HepG2 (cell line): ENCODE data around the gene PLOD3. TPM values are rescaled to one million over a fixed set of nuclear protein-coding genes. Genes with fewer than 3 reads are reported as not detected.

Experiments
- ATAC-seq: fragments of 200-7000 bp; cut with Tn5 transposase; 3 replicates; pipeline ENCODE4 v1.9.1; 2020; ENCODE audit warnings: mild to moderate bottlenecking, moderate library complexity
- BruUV-seq: library from RNA; stranded (reverse); fragments of 400-500 nt; replicated peaks from 2 replicates; lab custom pipeline; 2021; lab: Mats Ljungman, UMichigan
- CTCF ChIA-PET: fragments of 300-600 bp; formaldehyde crosslinking; extraction: SDS; loops from one replicate; lab custom pipeline; 2021; ENCODE audit warnings: low total read pairs, inconsistent platforms, low intra/inter-chr PET ratio; lab: Yijun Ruan, JAX
- POLR2A ChIA-PET: fragments of 350-600 bp; sonication (Branson Sonifier 250); formaldehyde crosslinking; loops from one replicate; lab custom pipeline; 2020; ENCODE audit warnings: antibody characterized with exemption, inconsistent platforms; lab: Yijun Ruan, JAX
- DNase-seq: peaks from one replicate; pipeline ENCODE4 v3.0.0-alpha.2; 2015; ENCODE audit warnings: low spot score
- FAIRE-seq: peaks from 3 replicates; lab custom pipeline; 2011; peaks lifted over from hg19 to GRCh38; lab: Jason Lieb, UNC
- H2AFZ ChIP-seq: one replicate; pipeline ENCODE4 v1.6.1; 2011; ENCODE audit warnings: low read length, inconsistent platforms
- H3K27ac ChIP-seq: fragments of 300-600 bp; 3 replicates; pipeline ENCODE4 v1.8.0; 2011; ENCODE audit warnings: mixed run types, mild to moderate bottlenecking, mixed read lengths, low read length, inconsistent platforms; ENCODE audit not compliant: insufficient read depth; ENCODE audit errors: extremely low read length
- H3K27me3 ChIP-seq, 2 experiments: fragments of 200-600 bp in 1 of 2; 2 replicates in 1 of 2; 3 replicates in 1 of 2; pipeline versions ENCODE4 v1.6.0 to v1.8.0; 2011; ENCODE audit warnings: low read length in 2 of 2, mild to moderate bottlenecking in 2 of 2, moderate library complexity in 2 of 2, inconsistent platforms in 1 of 2; ENCODE audit not compliant: insufficient read depth in 2 of 2, control insufficient read depth in 1 of 2
- H3K36me3 ChIP-seq, 2 experiments: fragments of 200-600 bp in 1 of 2; replicated peaks in 1 of 2; 2 replicates in 1 of 2; 3 replicates in 1 of 2; pipeline versions ENCODE4 v1.5.1 to v1.8.0; 2011; ENCODE audit warnings: low read length in 2 of 2, inconsistent platforms in 1 of 2; ENCODE audit not compliant: insufficient read depth in 2 of 2, control insufficient read depth in 1 of 2
- H3K4me1 ChIP-seq: 2 replicates; pipeline ENCODE4 v1.5.1; 2012; ENCODE audit warnings: low read length, inconsistent platforms; ENCODE audit not compliant: insufficient read depth
- H3K4me2 ChIP-seq: 2 replicates; pipeline ENCODE4 v1.6.0; 2011; ENCODE audit warnings: low read depth, low read length, inconsistent platforms
- H3K4me3 ChIP-seq, 3 experiments: fragments of 200-600 bp in 1 of 3; sonication (generic), shearing (Covaris generic) in 1 of 3; replicated peaks in 1 of 3; 2 replicates each; pipeline ENCODE4 v1.5.1; 2011 to 2016; ENCODE audit warnings: low read length in 3 of 3, inconsistent platforms in 2 of 3, low read depth in 2 of 3, mild to moderate bottlenecking in 2 of 3, control low read depth in 1 of 3, mixed read lengths in 1 of 3; ENCODE audit not compliant: insufficient read depth in 1 of 3
- H3K79me2 ChIP-seq: one replicate; pipeline ENCODE4 v1.6.1; 2011; ENCODE audit warnings: low read length, inconsistent platforms; ENCODE audit not compliant: insufficient read depth
- H3K9ac ChIP-seq: 2 replicates; pipeline ENCODE4 v1.6.0; 2011; ENCODE audit warnings: mild to moderate bottlenecking, low read depth, low read length, inconsistent platforms; ENCODE audit not compliant: insufficient read depth
- H3K9me3 ChIP-seq: 2 replicates; pipeline ENCODE4 v1.5.1; 2012; ENCODE audit warnings: mild to moderate bottlenecking, low read length
- H4K20me1 ChIP-seq: 2 replicates; pipeline ENCODE4 v1.6.0; 2011; ENCODE audit warnings: inconsistent platforms, mild to moderate bottlenecking, low read length, moderate library complexity; ENCODE audit not compliant: insufficient read depth
- AGO2 ChIP-seq: fragments of 200-400 bp; formaldehyde crosslinking; optimal IDR thresholded peaks from 2 replicates; pipeline ENCODE3; 2017; ENCODE audit warnings: mild to moderate bottlenecking, low read depth, low read length, moderate library complexity
- CAMTA2 ChIP-seq: sonication (generic); formaldehyde crosslinking; IDR thresholded peaks from 2 replicates; pipeline ENCODE4 v1.4.0; 2020; ENCODE audit warnings: mild to moderate bottlenecking, missing genetic modification reagents, borderline replicate concordance
- HINFP ChIP-seq: sonication (generic); formaldehyde crosslinking; IDR thresholded peaks from 2 replicates; pipeline ENCODE4 v1.4.0; 2020; ENCODE audit warnings: low read depth, mild to moderate bottlenecking, missing genetic modification reagents
- NFE2L1 ChIP-seq: sonication (generic); formaldehyde crosslinking; IDR thresholded peaks from 2 replicates; pipeline ENCODE4 v1.4.0; 2020; ENCODE audit warnings: missing genetic modification reagents, mild to moderate bottlenecking, borderline replicate concordance
- PAF1 ChIP-seq: IDR thresholded peaks from 2 replicates; pipeline ENCODE4 v1.6.1; 2016; ENCODE audit warnings: missing genetic modification reagents, missing compliant biosample characterization
- POLR2G ChIP-seq: fragments of 200-400 bp; formaldehyde crosslinking; IDR thresholded peaks from 2 replicates; pipeline ENCODE4 v1.6.1; 2018; ENCODE audit warnings: mild to moderate bottlenecking, low read depth, low read length, moderate library complexity
- RBM39 ChIP-seq: fragments of 200-400 bp; formaldehyde crosslinking; IDR thresholded peaks from one replicate; pipeline ENCODE4 v1.6.1; 2018; ENCODE audit warnings: antibody characterized with exemption, mild to moderate bottlenecking, low read depth, low read length; ENCODE audit not compliant: poor library complexity, severe bottlenecking
- SP4 ChIP-seq: sonication (generic); formaldehyde crosslinking; IDR thresholded peaks from 2 replicates; pipeline ENCODE4 v1.8.1; 2023; ENCODE audit warnings: mild to moderate bottlenecking, missing genetic modification reagents
- WIZ ChIP-seq: sonication (generic); formaldehyde crosslinking; IDR thresholded peaks from 2 replicates; pipeline ENCODE4 v1.5.1; 2020; ENCODE audit warnings: mild to moderate bottlenecking, missing genetic modification reagents
- ZBTB38 ChIP-seq: sonication (generic); formaldehyde crosslinking; IDR thresholded peaks from 2 replicates; pipeline ENCODE4 v1.5.1; 2020; ENCODE audit warnings: mild to moderate bottlenecking, missing genetic modification reagents
- ZBTB7B ChIP-seq: sonication (generic); formaldehyde crosslinking; IDR thresholded peaks from 2 replicates; pipeline ENCODE4 v1.4.0; 2020; ENCODE audit warnings: missing genetic modification reagents
- ZFP37 ChIP-seq: sonication (generic); formaldehyde crosslinking; IDR thresholded peaks from 2 replicates; pipeline ENCODE4 v1.4.0; 2020; ENCODE audit warnings: missing genetic modification reagents, borderline replicate concordance
- ZNF350 ChIP-seq: sonication (generic); formaldehyde crosslinking; IDR thresholded peaks from 2 replicates; pipeline ENCODE4 v1.4.0; 2020; ENCODE audit warnings: mild to moderate bottlenecking, low read depth, missing genetic modification reagents, borderline replicate concordance
- ZNF788 ChIP-seq: sonication (generic); formaldehyde crosslinking; IDR thresholded peaks from 2 replicates; pipeline ENCODE4 v1.5.0; 2020; ENCODE audit warnings: mild to moderate bottlenecking, missing genetic modification reagents, borderline replicate concordance
- ZUFSP ChIP-seq: sonication (generic); formaldehyde crosslinking; IDR thresholded peaks from 2 replicates; pipeline ENCODE4 v1.9.0; 2021; ENCODE audit warnings: missing genetic modification reagents, mild to moderate bottlenecking, borderline replicate concordance
- WGBS: methylation state at CpG from one replicate; pipeline ENCODE4 v1.1.6; 2017; ENCODE audit warnings: low lambda C conversion rate; 5-methylcytosine and 5-hydroxymethylcytosine counted together
- in situ Hi-C: cut with HindIII; loops from 2 replicates; pipeline ENCODE4 v1.10.0; 2017; ENCODE audit warnings: low pct_unique_long_range_greater_than_20kb; ENCODE audit not compliant: extremely low pct_ligation_motif_present
- intact Hi-C: fragments of 100-400 bp; cut with micrococcal nuclease; formaldehyde crosslinking; loops from one replicate; pipeline ENCODE4 v1.10.0; 2022; ENCODE audit not compliant: unreplicated experiment
- polyA plus RNA-seq, 8 experiments: library from polyadenylated mRNA; depleted of rRNA in 3 of 8; stranded (reverse) in 7 of 8; unstranded in 1 of 8; fragments of >200 nt; fragmentation: Illumina TruSeq in 4 of 8; extraction: Trizol in 4 of 8; gene quantifications; 2 replicates each; pipeline versions ENCODE4 v1.2.1 to v1.2.3, GENCODE V29; 2011 to 2016; ENCODE audit warnings: low read depth in 4 of 8, missing spikeins in 1 of 8, mixed read lengths in 1 of 8; ENCODE audit not compliant: insufficient read depth in 1 of 8
- total RNA-seq, 5 experiments: library from RNA; depleted of rRNA; stranded (reverse); fragments of >200 nt; fragmentation: Illumina TruSeq; extraction: Trizol; gene quantifications; 2 replicates each; pipeline ENCODE4 v1.2.3, GENCODE V29; 2016; ENCODE audit warnings: low read depth in 1 of 5
- TF ChIP-seq, protein P1 (sequence below): sonication (generic); formaldehyde crosslinking; IDR thresholded peaks from 2 replicates; pipeline ENCODE4 v1.4.0; 2020; ENCODE audit warnings: missing genetic modification reagents, low read depth, mild to moderate bottlenecking, borderline replicate concordance
- TF ChIP-seq, protein P2 (sequence below): fragments of 450-650 bp; IDR thresholded peaks from 2 replicates; pipeline ENCODE4 v1.6.1; 2017

The PLOD3 gene
- total and polyA plus RNA-seq, 2 of the 13 experiments (the other 11 are each of a cell fraction or from before 2014, with no cell fraction given), result 65.8 to 67.4 TPM

DNA sequence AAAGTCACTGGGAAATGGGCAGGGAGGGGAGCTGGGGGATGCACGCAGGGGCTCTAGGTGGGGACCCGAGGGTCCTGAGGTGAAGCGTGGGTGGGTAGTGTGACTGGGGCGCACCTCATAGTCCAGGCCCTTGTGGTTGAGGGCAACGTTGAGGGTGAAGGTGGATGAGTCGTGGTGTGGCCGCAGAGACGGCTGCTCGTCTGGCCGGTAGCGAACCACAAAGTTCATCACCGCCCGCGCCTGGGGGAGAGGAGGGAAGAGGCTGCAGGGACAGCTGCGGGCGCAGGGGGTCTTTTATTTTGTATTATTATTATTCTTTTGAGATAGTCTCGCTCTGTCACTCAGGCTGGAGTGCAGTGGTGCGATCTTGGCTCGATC is 10.7 kb downstream of the PLOD3 start (continued):
- no peak for TF ChIP-seq WIZ (CRISPR knock-in tag)
- TF ChIP-seq ZFP37 (CRISPR knock-in tag), result no peak
- TF ChIP-seq, protein P1, sequence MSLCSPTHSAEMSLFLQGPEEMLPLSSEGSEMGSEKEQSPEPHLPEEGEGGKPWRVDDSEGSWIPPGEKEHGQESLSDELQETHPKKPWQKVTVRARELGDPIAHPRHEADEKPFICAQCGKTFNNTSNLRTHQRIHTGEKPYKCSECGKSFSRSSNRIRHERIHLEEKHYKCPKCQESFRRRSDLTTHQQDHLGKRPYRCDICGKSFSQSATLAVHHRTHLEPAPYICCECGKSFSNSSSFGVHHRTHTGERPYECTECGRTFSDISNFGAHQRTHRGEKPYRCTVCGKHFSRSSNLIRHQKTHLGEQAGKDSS (CRISPR knock-in tag), result no peak
- TF ChIP-seq CAMTA2 (CRISPR knock-in tag), result no peak
- no peak for TF ChIP-seq ZBTB38 (CRISPR knock-in tag)
- no peak for TF ChIP-seq ZNF788 (CRISPR knock-in tag)

- ATAC-seq, result no peak
- no peak overlapping the region for H3K4me3 ChIP-seq
- no peaks in the 10 kb centered on the region for H4K20me1 ChIP-seq
- DNase-seq, result no peak
- H3K9ac ChIP-seq, result no peak overlapping the region
- in situ Hi-C loops (no loop called here), intact Hi-C loops (no loop called here)
- H3K4me2 ChIP-seq, result no peak overlapping the region
- H2AFZ ChIP-seq, result no peak overlapping the region
- no peaks in the 10 kb centered on the region for H3K79me2 ChIP-seq
- CTCF ChIA-PET, result no interaction called here
- no peak for FAIRE-seq
- H3K4me1 ChIP-seq, result peaks cover 19% of the 10 kb centered on the region
- POLR2A ChIA-PET, result interaction anchor here (0.6 to 11.6 kb wide), 4 partner anchors 9 to 93 kb away, joined by 3 to 202 read pairs (median 5); partner anchors contain the start of genes CLDN15, PLOD3 and ZNHIT1
- no peaks in the 10 kb centered on the region for H3K27me3 ChIP-seq
- no peak overlapping the region for H3K27ac ChIP-seq
- peaks cover 11 to 19% of the 10 kb centered on the region in 2 experiments; a peak in 4 of 5 replicates for H3K36me3 ChIP-seq
- no peaks in the 10 kb centered on the region for H3K9me3 ChIP-seq
- BruUV-seq, result TSS peak; percentile 11
- whole genome bisulfite sequencing, result 97% methylated on average over 32 of the region's 32 CpGs
- TF ChIP-seq NFE2L1 (no peak), HINFP (CRISPR knock-in tag) (no peak), AGO2 (peak; percentile 91), ZBTB7B (CRISPR knock-in tag) (0 out of 2 replicates have a peak, but pooled peaks have one; percentile 8), POLR2G (peak; percentile 56), ZNF350 (no peak), PAF1 (CRISPR knock-in tag) (0 out of 2 replicates have a peak, but pooled peaks have one; percentile 12), SP4 (CRISPR knock-in tag) (0 out of 2 replicates have a peak, but pooled peaks have one; percentile 18), RBM39 (peak; percentile 61), ZUFSP (no peak)
- TF ChIP-seq, protein P2, sequence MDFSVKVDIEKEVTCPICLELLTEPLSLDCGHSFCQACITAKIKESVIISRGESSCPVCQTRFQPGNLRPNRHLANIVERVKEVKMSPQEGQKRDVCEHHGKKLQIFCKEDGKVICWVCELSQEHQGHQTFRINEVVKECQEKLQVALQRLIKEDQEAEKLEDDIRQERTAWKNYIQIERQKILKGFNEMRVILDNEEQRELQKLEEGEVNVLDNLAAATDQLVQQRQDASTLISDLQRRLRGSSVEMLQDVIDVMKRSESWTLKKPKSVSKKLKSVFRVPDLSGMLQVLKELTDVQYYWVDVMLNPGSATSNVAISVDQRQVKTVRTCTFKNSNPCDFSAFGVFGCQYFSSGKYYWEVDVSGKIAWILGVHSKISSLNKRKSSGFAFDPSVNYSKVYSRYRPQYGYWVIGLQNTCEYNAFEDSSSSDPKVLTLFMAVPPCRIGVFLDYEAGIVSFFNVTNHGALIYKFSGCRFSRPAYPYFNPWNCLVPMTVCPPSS, result no peak
Measured at GRCh38 chr7:101205901-101206664, 11.3 kb downstream of the PLOD3 start.
